Astrocyte (in vitro differentiated cells and primary cell): ENCODE measurements around the gene MATN4.

Source experiments
- CTCF ChIP-seq: IDR thresholded peaks from 2 replicates; pipeline ENCODE4 v1.5.1; 2011; ENCODE audit warnings: low read depth, mild to moderate bottlenecking, inconsistent platforms, low read length, moderate library complexity; ENCODE audit not compliant: insufficient read depth
- EZH2 ChIP-seq: IDR thresholded peaks from 2 replicates; pipeline ENCODE4 v1.6.1; 2012; ENCODE audit warnings: mild to moderate bottlenecking, low read length, inconsistent platforms; ENCODE audit not compliant: insufficient read depth

GRCh38 chr20:45301824-45302271 lies 6.3 kb downstream of the MATN4 start:
- TF ChIP-seq CTCF (no peak), EZH2 (no peak)
